Loucy (cell line): ENCODE results near the gene ROBO1.

Experiments
- H2AFZ ChIP-seq: fragments of 200-600 bp; sonication (generic); 2 replicates; pipeline ENCODE4 v1.6.0; 2016; ENCODE audit warnings: antibody characterized with exemption, mild to moderate bottlenecking, low read length, moderate library complexity
- H3F3A ChIP-seq: fragments of 200-600 bp; 2 replicates; pipeline ENCODE4 v1.6.0; 2016; ENCODE audit warnings: antibody characterized with exemption, low read depth, mild to moderate bottlenecking
- H3K27me3 ChIP-seq: fragments of 200-600 bp; sonication (generic); 2 replicates; pipeline ENCODE4 v1.6.1; 2014; ENCODE audit warnings: low read length, mild to moderate bottlenecking; ENCODE audit not compliant: insufficient read depth, poor library complexity, severe bottlenecking
- H3K36me3 ChIP-seq: fragments of 200-600 bp; sonication (generic); 2 replicates; pipeline ENCODE4 v1.6.1; 2016; ENCODE audit warnings: low read length; ENCODE audit not compliant: insufficient read depth
- H3K4me1 ChIP-seq: fragments of 200-600 bp; sonication (generic); 2 replicates; pipeline ENCODE4 v1.5.1; 2014; ENCODE audit warnings: low read length, mild to moderate bottlenecking; ENCODE audit not compliant: insufficient read depth, poor library complexity, severe bottlenecking
- H3K4me2 ChIP-seq: fragments of 200-600 bp; sonication (generic); 2 replicates; pipeline ENCODE4 v1.6.0; 2014; ENCODE audit warnings: antibody characterized with exemption, low read length, low read depth, mild to moderate bottlenecking; ENCODE audit not compliant: poor library complexity, severe bottlenecking
- H3K4me3 ChIP-seq: fragments of 200-600 bp; sonication (generic); 2 replicates; pipeline ENCODE4 v1.5.1; 2014; ENCODE audit warnings: low read length, mild to moderate bottlenecking, mixed read lengths; ENCODE audit not compliant: poor library complexity, severe bottlenecking
- H3K79me2 ChIP-seq: fragments of 200-600 bp; sonication (generic); 2 replicates; pipeline ENCODE4 v1.6.1; 2014; ENCODE audit warnings: low read length; ENCODE audit not compliant: insufficient read depth
- H3K9ac ChIP-seq: fragments of 200-600 bp; sonication (generic); 2 replicates; pipeline ENCODE4 v1.6.0; 2014; ENCODE audit warnings: mild to moderate bottlenecking, low read depth, low read length, moderate library complexity; ENCODE audit not compliant: poor library complexity, severe bottlenecking
- H3K9me2 ChIP-seq: fragments of 200-600 bp; sonication (generic); replicated peaks from 2 replicates; pipeline ENCODE4 v1.6.1; 2016; ENCODE audit warnings: low read depth, low read length, mixed read lengths
- H3K9me3 ChIP-seq: fragments of 200-600 bp; sonication (generic); 2 replicates; pipeline ENCODE4 v1.6.1; 2014; ENCODE audit warnings: mild to moderate bottlenecking, antibody characterized with exemption, low read length, low read depth; ENCODE audit not compliant: insufficient read depth
- H4K20me1 ChIP-seq: fragments of 200-600 bp; sonication (generic); 2 replicates; pipeline ENCODE4 v1.6.0; 2014; ENCODE audit warnings: antibody characterized with exemption, low read length, mild to moderate bottlenecking; ENCODE audit not compliant: insufficient read depth, poor library complexity, severe bottlenecking
- CTCF ChIP-seq: fragments of 200-600 bp; sonication (generic); conservative IDR thresholded peaks from 2 replicates; pipeline ENCODE4 v1.5.1; 2014; ENCODE audit warnings: mild to moderate bottlenecking, antibody characterized with exemption, low read length
- EZH2phosphoT487 ChIP-seq: fragments of 200-600 bp; IDR thresholded peaks from 2 replicates; pipeline ENCODE4 v1.6.1; 2018; ENCODE audit warnings: antibody characterized with exemption, mild to moderate bottlenecking, moderate library complexity, borderline replicate concordance

ROBO1 gene

DNA sequence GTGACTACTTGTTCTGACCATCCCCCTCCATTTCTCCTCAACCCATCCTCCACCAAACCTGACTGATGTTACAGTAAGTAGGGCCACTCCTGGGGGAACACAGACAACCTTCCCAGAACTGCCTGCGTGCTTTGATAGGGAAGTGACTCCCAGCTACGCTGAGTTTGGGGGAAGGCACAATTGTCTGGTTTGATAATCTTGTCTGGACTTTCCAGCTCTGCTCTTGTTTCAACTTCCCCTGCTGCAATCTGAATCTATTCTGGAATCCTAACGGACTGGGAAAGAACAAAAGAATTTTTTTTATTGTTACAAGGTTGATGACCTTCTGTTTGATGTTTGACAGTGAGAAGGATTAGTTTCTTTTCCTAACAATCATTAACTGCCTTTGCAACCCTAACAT, 895.6 kb downstream of the ROBO1 start:
- Histone ChIP-seq H3K27me3 (no peaks in the 10 kb centered on the region), H3K9ac (no peak overlapping the region), H3K36me3 (no peaks in the 10 kb centered on the region), H3K4me2 (no peak overlapping the region), H3K4me1 (no peaks in the 10 kb centered on the region), H3F3A (no peaks in the 10 kb centered on the region), H3K79me2 (no peaks in the 10 kb centered on the region), H2AFZ (no peak overlapping the region), H3K4me3 (no peak overlapping the region), H3K9me2 (no peaks in the 10 kb centered on the region), H3K9me3 (no peaks in the 10 kb centered on the region), H4K20me1 (no peaks in the 10 kb centered on the region)
- TF ChIP-seq EZH2phosphoT487 (no peak), CTCF (no peak)

DNA sequence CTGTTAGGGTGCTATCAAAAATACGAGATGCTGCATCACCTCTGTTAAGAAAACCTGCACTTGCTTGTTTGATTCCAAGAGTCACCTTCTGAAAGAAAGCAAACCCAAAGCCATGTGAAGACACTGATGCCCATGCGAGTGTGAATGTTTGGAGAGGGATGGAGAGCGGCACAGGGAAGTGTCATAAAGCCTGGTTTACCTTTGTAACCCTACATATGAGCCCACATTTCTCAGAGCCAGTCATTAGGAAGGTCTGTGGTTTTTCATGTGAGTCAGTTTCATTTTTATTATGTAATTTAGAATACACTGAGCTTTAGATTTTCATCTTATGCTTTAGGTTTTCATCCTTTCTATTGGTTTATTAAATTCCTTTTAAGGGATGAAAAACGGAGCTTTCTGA, 896.8 kb downstream of the ROBO1 start:
- Histone ChIP-seq H3K4me2 (no peak overlapping the region), H3F3A (no peaks in the 10 kb centered on the region), H3K4me1 (no peaks in the 10 kb centered on the region), H3K36me3 (no peaks in the 10 kb centered on the region), H3K9me3 (no peaks in the 10 kb centered on the region), H4K20me1 (no peaks in the 10 kb centered on the region), H2AFZ (no peak overlapping the region), H3K9me2 (no peaks in the 10 kb centered on the region), H3K9ac (no peak overlapping the region), H3K79me2 (no peaks in the 10 kb centered on the region), H3K4me3 (no peak overlapping the region), H3K27me3 (no peaks in the 10 kb centered on the region)
- TF ChIP-seq CTCF (no peak), EZH2phosphoT487 (no peak)

DNA sequence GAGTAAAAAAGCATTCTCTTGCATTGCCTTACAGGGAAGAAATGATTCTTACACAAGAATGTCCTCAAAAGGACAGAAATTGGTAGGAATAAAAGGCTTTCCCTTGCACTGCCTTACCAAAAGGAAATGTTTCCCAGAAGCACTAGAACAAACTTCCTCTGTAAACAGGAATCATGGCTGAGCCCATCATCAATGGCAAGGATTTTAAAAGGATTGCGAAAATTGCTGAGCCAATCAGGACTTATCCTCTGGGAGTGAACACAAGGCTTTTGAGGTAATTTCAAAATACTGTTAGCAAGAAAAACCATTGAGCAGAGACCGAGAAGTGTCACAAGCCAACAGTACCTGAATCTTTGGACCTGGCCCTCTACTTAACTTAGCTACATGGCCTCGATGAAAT, 897.3 kb downstream of the ROBO1 start:
- H2AFZ ChIP-seq: no peak overlapping the region

More for the DNA sequence above, 897.3 kb downstream of the ROBO1 start:
- Histone ChIP-seq H3K9ac (no peak overlapping the region), H4K20me1 (no peaks in the 10 kb centered on the region), H3K36me3 (no peaks in the 10 kb centered on the region), H3K27me3 (no peaks in the 10 kb centered on the region), H3F3A (no peaks in the 10 kb centered on the region), H3K9me2 (no peaks in the 10 kb centered on the region), H3K4me1 (no peaks in the 10 kb centered on the region), H3K4me3 (no peak overlapping the region), H3K4me2 (no peak overlapping the region), H3K9me3 (no peaks in the 10 kb centered on the region), H3K79me2 (no peaks in the 10 kb centered on the region)
- TF ChIP-seq CTCF (no peak), EZH2phosphoT487 (no peak)
